HPDE6-E6E7 (cell line): ENCODE measurements around the gene MTNR1B.

ENCODE experiments used
- DNase-seq: peaks from one replicate; pipeline ENCODE4 v3.0.0; 2011; ENCODE audit warnings: missing footprints; ENCODE audit errors: extremely low spot score

The MTNR1B gene

GRCh38 chr11:92978271-92979111 lies 9.0 kb downstream of the MTNR1B start:
- DNase-seq, result no peak

DNA sequence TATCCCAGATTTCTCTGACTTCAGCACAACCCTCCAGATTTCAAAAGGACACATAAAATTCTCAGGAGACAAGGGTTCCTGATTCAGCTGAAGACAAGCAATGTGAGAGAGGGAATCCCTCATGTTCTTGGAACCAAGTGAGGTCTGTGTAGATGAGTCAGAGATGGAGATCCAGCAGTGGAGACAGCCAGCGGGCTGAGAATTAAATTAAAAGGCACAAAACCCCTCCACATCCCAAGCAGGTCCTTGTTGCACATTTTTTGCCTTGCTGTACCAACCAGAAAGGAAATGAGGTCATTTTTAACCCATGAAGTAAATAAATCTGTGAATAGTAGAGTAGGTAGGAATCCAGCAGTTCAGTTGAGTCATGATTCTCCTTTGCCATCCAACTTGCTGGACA lies 9.7 kb downstream of the MTNR1B start:
- no peak for DNase-seq

DNA sequence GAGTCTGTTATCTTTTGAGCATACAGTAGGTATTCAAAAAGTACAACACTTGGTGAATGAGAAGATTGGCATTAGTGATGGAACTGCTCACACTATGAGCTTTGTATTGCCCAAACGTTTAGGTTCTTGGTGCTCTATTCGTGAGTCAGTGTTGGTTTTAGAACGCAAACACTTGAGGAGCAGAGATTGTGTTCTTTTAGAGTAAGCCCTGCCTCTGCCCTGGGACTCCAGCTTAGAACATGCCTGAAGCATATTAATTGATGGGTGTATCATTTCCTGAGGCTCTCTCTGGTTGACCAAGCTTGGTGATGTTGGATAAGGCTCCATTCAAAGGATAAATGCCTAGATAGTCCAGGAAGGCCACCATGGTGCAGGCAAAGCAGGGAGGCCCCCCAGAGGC lies 10.9 kb downstream of the MTNR1B start:
- DNase-seq, result no peak

- DNase-seq, result no peak
Observed at GRCh38 chr11:92981508-92982043, 12.1 kb downstream of the MTNR1B start.

DNA sequence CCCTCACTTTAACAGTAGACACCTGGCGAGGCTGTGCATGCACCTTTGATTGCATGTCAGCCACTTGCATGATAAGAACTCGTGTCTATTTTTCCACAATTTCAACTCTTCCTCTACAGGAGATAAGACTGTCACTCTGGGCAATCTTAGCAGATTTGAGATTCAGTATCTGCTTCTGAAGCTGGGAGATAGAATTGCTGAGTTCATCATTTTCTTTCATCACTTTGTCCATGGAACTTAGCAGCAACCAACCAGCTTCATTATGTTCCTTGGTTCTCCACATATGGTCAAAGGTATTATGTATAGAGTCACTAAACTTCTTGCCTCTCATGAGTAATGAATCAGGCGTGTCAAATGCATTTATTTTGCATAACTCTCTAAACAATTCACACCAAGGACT lies 17.1 kb downstream of the MTNR1B start:
- DNase-seq, result no peak

DNA sequence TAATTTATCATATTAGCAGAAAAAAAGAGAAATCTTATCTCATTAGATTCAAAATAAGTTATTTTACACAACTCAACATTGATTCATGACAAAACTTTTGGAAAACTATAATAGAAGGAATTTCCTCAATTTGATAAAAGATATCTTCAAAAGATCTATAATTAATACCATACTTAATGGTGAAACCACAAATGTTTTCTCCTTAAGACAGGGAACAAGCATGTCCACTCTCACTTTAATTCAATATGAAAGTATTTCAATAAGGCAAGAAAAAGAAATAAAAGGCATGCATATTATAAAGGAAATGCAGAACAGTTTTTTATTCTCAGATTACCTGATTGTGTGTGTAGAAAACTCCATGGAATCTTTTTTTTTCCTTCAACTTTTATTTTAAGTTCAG lies 23.6 kb downstream of the MTNR1B start:
- DNase-seq, result no peak

DNA sequence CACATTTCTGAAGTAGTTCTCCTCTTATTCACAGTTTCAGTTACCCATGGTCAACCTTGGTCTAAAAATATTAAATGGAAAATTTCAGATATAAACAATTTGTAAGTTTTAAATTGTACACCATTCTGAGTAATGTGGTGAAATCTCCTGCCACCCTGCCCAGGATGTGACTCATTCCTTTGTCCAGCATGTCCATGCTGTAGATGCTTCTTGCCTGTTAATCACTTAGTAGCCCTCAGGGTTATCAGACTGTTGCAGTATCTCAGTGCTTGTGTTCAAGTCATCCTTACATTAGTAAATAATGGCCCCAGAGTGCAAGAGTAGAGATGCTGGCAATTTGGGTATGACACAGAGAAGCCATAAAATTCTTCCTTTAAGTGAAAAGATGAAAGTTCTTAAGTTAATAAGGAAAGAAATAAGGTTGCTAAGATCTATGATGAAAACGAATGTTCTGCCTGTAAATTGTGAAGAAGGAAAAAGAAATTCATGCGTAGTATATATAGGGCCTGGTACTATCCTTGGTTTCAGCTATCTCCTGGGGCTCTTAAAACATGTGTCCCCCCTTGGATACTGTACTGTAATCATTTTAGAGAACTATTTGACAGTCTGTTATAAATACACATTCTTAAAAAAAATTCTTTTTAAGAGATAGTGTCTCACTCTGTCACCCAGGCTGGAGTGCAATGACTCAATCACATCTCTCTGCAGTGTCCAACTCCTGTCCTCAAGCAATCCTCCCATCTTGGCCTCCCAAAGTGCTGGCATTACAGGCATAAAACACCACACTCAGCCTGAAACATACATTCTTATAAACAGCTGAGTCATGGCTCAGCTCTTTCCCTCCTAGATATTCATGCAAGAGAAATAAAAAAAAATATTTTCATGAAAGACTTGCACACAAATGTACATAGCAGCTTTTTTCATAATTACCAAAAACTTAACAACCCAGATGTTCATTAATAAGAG lies 31.3 kb downstream of the MTNR1B start:
- DNase-seq, result peak; percentile 63

DNA sequence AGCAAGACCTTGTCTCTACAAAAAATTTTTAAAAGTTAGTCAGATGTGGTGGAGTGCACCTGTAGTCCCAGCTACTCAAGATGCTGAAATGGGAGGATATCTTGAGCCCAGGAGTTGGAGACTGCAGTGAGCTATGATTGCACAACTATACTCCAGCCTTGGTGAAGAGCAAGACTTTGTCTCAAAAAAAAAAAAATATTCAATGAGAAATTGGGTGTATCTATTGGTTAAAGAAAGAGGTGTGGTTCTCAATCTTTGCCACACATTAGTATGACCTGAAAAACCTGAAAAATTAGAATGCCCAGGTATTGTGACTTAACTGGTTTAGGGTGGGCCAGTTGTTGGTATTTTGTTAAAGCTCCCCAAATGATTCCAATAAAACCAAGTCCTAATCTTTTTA lies 32.4 kb downstream of the MTNR1B start:
- DNase-seq, result no peak

DNA sequence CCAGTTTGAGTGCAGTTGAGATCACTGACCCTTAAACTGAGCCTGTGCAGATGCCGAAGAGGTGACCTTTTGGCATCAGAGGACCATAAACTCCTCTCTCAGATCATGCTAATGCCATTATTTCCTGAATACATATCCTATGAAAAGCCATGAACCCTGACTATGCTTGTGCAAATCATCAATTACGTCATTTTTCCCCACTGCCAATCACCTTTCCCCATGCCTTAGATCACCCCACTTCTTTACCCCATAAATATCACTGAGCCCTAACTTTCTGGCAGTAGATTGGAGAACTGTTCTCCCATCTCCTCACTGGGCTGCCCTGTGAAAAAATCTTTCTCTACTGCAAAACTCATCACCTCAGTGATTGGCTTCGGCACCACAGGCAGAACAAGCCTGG lies 32.9 kb downstream of the MTNR1B start:
- DNase-seq, result no peak

DNA sequence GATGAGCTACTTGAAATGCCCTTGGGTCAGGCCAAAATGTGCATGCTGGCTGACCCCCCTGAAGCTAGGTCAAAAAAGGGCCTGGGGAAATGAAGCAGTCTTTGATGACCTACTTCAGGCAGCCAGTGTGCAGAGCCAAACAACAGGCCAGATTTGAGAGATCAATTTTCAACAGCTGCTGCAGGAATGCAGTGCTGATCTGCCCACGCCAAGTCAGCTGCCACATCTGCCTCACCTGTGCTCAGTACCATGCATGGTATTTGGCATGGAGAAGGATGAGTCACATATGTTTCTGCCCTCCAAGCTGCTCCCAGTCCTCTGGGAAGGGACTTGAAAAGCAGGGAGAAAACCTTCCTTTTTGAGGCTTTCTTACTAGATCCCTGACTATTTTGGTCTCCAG lies 35.8 kb downstream of the MTNR1B start:
- DNase-seq, result peak; percentile 74

DNA sequence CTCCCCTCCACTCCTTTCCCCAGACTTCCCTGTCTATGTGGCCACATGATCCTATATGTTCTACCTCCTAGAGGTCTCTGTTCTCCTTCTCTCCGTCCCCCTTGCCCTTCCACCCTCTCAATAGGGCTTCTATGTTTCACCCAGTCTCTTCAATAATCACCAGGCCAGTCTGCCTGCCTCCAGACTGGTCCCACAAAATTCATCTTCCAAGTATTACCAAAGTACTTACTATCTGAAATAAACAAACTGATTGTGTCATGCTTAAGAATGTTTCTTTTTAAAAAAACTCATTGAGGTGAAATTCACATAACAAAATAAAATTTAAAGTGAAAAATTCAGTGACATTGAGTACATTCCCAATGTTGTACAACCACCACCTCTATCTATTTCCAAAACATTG lies 44.2 kb downstream of the MTNR1B start:
- DNase-seq, result no peak

GRCh38 chr11:93016595-93016994 lies 47.1 kb downstream of the MTNR1B start:
- no peak for DNase-seq

DNA sequence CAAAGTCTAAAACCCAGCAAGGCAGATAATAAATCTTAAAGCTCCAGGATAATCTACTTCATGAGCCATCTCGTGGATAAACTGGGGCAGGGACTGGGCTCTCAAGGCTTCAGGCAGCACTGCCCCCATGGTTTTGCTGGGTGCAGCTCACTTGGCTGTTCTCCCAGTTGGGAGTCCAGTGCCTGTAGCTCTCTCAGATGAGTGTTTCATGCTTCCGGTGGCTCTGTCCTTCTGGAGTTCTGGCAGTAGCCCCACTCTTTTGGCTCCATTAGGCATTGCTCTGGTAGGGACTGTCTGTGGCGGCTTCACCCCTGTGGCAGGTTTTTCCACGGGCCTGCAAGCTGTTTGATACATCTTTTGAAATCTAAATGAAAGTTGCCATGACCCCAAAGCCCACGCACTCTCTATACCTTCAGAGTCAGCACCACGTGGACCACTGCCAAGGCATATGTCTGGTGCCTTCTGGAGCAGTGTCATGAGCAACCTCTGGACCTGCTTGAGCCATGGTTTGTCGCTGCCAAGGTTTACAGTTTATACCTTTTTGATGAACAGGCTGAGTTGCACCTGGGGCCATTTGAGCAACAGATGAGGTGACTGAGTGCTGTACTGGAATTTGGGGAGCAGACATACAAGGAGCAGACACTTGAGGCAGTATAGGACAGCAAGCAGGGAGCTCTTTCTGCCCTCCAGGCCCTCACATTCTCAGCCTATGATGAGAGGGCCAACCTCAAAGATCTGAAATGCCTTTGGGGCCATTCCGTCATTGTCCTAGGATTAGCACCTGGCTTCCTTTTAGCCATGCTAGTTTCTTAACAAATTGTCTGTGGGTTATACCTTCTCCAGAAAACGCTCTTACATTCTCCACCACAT lies 48.6 kb downstream of the MTNR1B start:
- DNase-seq, result no peak

- DNase-seq, result peak; percentile 88
Observed at GRCh38 chr11:93020248-93021046, 51.0 kb downstream of the MTNR1B start.

GRCh38 chr11:93024369-93024768 lies 54.9 kb downstream of the MTNR1B start:
- DNase-seq, result no peak

GRCh38 chr11:93025558-93026255 lies 56.3 kb downstream of the MTNR1B start:
- DNase-seq, result no peak

- no peak for DNase-seq
Observed at GRCh38 chr11:93028960-93029522, 59.6 kb downstream of the MTNR1B start.

DNA sequence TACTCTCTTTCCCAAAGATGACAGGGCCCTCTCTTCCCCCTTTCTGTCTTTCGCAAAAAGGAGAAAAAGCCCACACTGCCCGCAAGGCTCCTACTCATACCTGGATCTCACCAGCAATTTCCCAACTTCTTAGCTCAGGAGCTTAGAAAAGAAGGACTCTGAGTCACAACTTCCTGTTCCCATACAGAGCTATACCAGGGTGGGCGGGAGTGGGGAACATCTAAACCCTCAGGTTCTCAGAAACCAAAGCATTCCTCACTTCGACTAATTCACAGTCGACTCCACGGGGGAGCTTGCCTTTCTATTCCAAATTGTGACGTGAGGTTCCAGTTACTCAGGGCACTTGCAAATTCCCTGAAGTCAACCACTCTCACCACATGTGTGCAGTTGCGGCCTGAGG lies 61.9 kb downstream of the MTNR1B start:
- no peak for DNase-seq
